GM18526 (cell line): ENCODE data around the gene PNKD.

Experiments used
- POLR2A ChIP-seq: IDR thresholded peaks from 3 replicates; pipeline ENCODE4 v1.6.1; 2011; ENCODE audit not compliant: insufficient read length; ENCODE audit errors: extremely low read depth

Gene PNKD

DNA sequence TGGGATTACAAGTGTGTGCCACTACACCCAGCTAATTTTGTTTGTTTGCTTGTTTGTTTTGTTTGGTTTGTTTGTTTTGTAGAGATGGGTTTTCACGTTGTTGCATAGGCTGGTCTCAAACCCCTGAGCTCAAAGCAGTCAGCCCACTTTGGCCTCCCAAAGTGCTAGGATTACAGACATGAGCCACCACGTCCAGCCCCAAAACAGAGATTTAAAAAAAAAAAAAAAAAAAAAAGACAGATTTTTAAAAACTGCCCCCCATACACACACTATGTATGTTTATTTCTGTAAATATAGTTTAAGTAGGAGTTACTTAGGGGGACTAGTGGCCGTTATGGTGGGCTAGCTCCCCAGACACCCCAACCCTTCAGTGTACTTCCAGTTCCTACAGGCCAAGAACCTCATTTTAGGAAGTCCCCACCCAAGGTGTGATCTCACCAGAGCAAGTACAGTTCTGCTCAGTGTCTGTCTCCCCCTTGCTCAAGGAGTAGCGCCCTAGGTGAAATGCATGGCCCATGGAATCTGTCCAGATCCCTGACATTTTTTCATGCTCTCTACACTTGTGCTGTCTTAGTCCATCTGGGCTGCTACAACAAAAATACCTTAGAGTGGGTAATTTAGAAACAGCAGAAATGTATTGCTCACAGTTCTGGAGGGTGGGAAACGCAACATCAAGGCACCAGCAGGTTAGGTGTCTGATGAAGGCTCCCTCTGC lies 23.6 kb downstream of the PNKD start:
- TF ChIP-seq POLR2A, result no peak

DNA sequence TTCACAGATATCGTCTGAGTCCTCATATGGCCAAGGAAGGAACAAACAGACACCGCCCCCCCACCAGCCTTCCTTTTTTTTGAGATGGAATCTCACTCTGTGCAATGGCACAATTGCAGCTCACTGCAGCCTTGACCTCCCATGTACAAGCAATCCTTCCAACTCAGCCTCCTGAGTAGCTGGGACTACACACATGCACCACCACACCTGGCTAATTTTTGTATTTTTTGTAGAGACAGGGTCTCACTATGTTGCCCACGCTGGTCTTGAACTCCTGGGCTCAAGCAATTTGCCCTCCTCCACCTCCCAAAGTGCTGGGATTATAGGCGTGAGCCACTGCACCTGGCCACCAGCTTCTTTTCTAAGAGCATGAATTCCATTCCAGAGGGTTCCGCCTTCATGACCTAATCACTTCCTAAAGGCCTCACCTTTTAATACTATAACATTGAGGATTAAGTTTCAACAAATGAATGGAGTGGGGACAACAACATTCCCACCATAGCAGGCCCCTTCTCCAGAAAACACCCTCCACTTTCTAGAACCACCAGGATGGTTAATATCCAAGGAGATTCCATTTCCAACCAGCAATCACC lies 24.2 kb downstream of the PNKD start:
- TF ChIP-seq POLR2A, result no peak

DNA sequence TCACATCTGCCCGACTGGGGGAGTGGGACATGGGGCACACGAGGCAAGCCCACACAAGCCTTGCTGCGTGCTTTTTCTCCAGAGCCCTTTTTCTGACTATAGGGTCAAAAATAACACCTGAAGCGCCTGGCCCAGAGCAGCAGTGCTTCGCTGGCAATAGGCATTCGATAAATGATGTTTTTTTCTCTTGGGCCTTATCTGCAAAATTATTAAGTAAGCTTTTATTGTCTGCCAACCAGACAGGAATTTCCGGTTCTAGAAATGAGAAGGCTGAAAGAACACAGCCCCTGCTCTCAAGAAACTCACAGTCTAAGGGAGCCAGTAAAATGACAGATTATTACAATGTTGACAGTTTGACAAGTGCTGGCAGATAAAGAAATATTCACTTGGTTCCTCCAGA lies 24.7 kb downstream of the PNKD start:
- no peak for TF ChIP-seq POLR2A

DNA sequence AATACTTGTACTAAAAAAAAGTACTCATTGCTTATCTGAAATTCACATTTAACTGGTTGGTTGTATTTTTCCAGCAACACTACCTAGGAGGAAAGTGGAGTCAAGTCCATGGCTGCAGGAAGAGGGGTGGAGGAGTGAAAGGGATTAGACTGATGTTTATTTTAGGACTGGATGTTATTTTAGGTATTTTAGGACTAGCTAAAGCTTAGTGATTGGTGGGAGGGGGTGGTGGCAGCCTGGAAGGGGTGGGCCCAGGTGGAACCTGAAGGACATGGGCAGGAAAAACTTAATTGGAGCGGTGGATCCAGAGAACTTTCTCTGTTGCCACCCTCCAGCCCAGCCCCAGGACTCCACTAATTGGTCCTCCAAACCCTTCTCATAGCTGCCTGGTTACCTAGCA lies 25.9 kb downstream of the PNKD start:
- TF ChIP-seq POLR2A, result no peak

DNA sequence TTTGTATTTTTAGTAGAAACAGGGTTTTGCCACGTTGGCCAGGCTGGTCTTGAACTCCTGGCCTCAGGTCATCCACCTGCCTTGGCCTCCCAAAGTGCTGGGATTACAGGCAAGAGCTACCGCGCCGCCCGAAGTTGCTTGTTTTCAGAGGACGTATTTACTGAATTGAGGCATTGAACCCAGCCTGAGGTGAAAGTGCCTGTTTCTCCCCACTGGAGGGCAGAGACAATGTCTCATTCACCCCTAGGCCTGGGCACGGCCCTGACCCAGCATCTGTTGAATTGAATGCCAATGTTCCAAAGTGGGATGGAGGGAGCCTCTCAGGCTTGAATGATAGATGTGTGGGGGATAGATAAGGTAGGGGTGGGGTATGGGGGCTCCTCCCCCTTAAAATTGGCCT lies 26.5 kb downstream of the PNKD start:
- no peak for TF ChIP-seq POLR2A

DNA sequence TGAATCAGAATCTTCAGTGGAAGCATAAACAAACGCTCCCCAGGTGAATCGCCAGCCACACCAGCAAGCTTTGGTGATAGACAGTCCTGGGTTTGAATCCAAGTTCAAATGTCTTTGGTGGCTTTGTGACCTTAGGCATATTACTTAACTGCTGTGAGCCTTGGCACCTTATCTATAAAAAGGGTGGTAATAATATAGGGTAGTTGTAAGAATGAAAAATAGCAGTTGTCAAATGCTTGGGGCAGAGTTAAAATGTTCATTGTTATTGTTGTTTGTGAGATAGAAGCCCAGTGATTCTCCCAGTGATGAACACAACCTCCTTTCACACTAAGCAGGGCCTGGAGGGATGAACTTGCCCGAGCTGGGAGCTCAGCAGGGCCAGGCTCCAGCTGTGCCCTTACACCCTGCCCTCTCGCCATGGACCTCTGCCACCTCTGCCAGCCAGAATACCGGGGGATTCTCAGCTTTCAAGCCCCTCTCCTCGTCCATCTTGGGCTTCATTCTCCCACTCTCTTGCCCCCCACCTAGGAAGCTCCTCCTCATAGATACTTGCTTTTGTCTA lies 28.1 kb downstream of the PNKD start:
- TF ChIP-seq POLR2A, result no peak

DNA sequence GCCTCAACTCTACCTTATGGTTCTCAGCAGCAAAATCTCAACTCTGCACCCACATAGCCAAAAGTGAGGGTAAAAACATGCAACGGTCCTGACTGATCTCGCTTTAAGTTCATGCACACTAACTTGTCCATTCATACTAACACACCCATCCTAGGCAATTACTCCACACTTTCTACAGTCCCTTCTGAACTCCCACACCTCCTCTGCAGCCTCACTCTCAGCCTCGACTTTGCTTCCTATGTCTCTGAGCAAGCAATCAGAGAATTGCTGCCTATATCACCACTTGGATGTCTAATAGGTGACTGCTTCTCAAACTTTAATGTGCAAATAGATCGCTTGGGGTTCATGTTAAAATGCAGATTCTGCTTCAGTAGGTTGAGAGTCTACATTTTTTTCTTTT lies 29.8 kb downstream of the PNKD start:
- no peak for TF ChIP-seq POLR2A

DNA sequence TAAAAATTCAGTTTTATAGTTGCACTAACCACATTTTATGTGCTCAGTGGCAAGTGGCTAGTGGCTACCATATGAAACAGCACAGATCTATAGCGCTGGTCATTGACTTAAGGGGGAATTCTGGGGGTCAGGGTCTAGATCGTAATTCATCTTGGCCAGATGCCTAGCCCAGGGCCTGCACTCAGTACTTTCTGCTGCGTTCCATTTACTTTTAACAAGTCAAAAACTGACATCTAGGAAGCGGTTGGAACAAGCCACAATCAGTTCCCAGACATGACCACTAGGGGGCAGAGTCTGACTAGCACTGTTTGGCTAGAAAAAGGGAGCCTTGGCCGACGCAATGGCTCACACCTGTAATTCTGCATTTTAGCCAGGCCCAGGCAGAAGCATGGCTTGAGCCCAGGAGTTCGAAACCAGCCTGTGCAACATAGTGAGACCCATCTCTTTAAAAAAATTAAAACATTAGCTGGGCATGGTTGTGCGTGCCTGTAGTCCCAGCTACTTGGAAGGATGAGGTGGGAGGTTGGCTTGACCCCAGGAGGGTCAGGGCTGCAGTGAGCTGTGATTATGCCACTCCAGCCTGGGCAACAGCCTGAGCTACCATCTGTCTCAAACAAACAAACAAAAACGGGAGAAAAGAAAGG lies 31.0 kb downstream of the PNKD start:
- no peak for TF ChIP-seq POLR2A

DNA sequence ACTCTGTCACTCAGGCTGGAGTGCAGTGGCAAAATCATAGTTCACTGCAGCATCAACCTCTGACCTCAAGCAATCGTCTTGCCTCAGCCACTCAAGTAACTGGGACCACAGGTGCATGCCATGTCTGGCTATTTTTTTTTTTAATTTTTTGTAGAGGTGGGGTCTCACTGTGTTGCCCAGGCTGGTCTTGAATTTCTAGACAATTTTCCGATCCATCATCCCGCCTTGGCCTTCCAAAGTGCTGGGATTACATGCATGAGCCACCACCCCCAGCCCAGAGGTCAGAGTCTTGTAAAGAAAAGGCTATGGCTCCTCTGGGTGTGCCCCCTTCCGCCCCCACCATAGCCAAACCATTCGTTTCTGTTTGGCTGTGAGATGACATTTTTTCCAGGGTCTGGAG lies 35.1 kb downstream of the PNKD start:
- no peak for TF ChIP-seq POLR2A

DNA sequence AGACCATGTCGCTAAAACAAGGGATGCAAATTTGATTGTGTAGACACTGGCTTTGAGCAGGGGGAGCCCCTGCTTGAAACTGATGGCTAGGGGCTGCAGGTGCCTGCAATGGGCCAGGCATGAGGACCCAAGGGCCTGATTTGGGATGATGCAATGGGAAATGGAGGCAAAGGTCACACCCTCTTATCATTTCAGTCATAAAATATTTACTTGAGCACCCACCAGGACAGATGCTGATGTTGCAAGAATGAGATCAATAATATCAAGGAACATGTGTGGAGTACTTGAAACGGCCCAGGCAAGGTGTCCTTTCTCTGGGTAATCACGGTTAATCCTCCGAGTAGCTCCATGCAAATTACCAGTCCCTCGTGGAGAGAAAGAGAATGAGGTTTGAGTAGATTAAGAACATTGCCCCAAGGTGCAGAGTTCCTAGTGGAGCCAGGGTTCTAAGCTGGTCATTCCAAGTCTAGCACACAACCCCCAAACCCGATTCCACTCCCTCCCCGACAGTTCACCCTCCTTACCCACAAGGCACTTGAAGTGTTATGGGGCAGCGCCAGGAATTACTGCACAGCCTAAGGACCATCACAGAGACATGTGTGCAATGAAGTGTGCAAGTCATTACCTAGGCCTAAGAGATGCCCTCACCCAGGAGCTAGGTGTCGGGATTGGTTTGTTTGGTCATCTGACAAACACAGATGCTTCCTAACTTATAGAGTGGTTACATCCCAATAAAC lies 36.0 kb downstream of the PNKD start:
- TF ChIP-seq POLR2A, result no peak

DNA sequence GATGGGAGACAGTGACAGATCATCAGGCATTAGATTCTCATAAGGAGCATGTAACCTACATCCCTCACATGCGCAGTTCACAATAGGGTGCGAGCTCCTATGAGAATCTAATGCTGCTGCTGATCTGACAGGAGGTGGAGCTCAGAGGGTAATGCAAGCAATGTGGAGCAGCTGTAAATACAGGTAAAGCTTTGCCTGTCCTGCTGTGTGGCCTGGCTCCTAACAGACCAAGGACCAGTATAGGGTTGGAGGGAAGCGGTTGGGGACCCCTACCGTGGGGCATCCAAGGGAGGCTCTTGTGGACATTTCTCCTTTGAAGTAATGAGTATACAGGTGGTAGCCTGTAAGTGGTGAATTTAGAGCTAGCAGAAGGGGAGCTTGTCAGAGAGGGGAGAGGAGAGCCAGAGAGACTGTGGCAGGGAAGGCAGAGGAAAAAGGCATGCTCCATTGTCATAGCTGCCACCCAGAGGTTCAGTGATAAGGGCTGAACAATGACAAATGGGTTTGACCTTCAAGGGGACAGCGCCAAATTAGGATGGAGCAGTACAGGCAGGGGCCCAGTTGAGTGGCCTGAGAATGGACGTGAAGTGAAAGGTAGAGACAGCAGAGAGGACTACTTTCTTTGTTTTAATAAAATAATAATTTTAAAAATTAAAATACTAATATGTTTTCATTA lies 37.2 kb downstream of the PNKD start:
- TF ChIP-seq POLR2A, result no peak

DNA sequence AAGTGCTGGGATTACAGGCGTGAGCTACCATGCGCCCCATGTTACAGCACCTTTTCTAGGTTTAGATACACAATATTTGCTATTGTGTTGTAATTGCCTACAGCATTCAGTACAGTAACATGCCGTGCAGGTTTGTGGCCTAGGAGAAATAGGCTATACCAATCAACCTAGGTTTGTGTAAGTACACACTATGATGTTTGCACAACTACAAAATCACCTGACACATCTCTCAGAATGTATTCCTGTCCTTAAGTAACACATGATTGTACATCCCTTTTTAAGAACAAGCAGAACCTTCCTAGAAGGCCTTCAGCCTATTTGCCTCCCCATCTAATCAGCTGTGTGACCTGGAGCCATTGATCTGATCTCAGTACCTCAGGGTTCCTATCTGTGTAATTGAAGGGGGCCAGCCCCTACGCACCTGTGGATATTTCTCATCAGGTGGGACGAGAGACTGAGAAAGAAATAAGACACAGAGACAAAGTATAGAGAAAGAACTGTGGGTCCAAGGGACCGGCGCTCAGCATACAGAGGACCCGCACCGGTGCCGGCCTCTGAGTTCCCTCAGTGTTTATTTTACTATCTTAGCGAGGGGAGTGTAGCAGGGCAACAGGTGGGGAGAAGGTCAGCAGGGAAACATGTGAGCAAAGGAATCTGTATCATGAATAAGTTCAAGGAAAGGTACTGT lies 40.7 kb downstream of the PNKD start:
- TF ChIP-seq POLR2A, result no peak

DNA sequence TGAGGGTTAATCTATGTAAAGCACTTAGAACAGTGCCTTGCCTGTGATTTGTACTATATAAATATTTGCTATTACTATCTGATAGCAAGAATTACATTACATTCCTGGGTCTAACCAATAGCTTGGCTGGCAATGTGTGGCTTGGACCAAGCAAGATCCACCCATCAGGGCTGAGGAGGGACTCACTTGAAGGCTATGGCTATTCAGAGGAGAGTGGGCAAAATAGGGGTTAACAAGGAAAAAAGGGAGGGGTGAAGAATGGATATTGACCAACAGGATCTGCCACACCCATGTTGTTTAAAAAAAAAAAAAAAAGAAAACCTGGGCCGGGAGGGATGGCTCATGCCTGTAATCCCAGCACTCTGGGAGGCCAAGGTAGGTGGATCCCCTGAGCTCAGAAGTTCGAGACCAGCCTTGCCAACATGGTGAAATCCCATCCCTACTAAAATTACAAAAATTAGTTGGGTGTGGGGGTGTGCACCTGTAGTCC lies 42.0 kb downstream of the PNKD start:
- no peak for TF ChIP-seq POLR2A

DNA sequence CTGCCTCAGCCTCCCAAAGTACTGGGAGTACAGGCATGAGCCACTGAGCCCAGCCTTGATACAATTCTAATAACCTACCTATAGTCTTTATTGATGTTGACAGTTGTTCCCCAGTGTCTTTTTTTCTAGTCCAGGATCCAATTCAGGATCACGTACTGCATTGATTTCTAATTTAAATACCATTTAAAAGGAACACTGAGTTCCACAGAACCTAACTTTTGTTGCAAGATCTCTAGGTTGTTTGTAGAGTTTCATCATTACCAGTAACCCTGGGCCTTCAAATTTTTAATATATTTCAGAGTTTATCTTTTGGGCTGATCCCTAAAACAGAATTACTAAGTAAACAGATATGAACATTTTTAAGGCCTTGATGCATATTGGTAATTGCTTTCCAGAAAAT lies 43.0 kb downstream of the PNKD start:
- no peak for TF ChIP-seq POLR2A
